ENCODE measurements around the gene N4BP2. TPM values are rescaled to one million over a fixed set of nuclear protein-coding genes. Genes with fewer than 3 reads are reported as not detected.

N4BP2 gene
- total and polyA plus RNA-seq, 2 of the 8 experiments (the other 6 are each of a cell fraction or from before 2014, with no cell fraction given), result 4.4 to 44.7 TPM

- TF ChIP-seq E2F6 (IDR thresholded peaks at IDR 0.05), result no peak
- no peak for TF ChIP-seq EGR1 (IDR thresholded peaks at IDR 0.05; ENCODE audit: borderline replicate concordance, low read depth, low read length)
- no peak for TF ChIP-seq POLR2AphosphoS5 (IDR thresholded peaks at IDR 0.05; ENCODE audit: low read depth, low read length)
- no peak for TF ChIP-seq ASH2L (IDR thresholded peaks at IDR 0.05; ENCODE audit: low read length)
- no peak for TF ChIP-seq RBBP5 (IDR thresholded peaks at IDR 0.05; ENCODE audit: borderline replicate concordance, low read depth, low read length)
- no peak for TF ChIP-seq CHD1 (IDR thresholded peaks at IDR 0.05; ENCODE audit: low read depth, low read length)
- TF ChIP-seq CTBP2 (IDR thresholded peaks at IDR 0.05; ENCODE audit: borderline replicate concordance, insufficient read depth, insufficient read length, low read length), result no peak
- no peak for TF ChIP-seq NANOG (IDR thresholded peaks at IDR 0.05; ENCODE audit: insufficient read depth, low read depth, low read length, poor library complexity, severe bottlenecking)
- no peak for TF ChIP-seq ZNF274 (IDR thresholded peaks at IDR 0.05; ENCODE audit: borderline replicate concordance, extremely low read depth, low read length)
These were observed 148.9 kb downstream of the N4BP2 start (continued) for GRCh38 chr4:40205259-40206198.
